ENCODE results near the gene ETNK1. TPM values are rescaled to one million over a fixed set of nuclear protein-coding genes. Genes with fewer than 3 reads are reported as not detected.
"Not testable (repeated sequence)": the region's sequence is repeated elsewhere in the genome, so short reads cannot be mapped to it uniquely, and the experiment has no call there.

Gene ETNK1
- polyA plus RNA-seq, 1 experiment: 6.7 TPM

DNA sequence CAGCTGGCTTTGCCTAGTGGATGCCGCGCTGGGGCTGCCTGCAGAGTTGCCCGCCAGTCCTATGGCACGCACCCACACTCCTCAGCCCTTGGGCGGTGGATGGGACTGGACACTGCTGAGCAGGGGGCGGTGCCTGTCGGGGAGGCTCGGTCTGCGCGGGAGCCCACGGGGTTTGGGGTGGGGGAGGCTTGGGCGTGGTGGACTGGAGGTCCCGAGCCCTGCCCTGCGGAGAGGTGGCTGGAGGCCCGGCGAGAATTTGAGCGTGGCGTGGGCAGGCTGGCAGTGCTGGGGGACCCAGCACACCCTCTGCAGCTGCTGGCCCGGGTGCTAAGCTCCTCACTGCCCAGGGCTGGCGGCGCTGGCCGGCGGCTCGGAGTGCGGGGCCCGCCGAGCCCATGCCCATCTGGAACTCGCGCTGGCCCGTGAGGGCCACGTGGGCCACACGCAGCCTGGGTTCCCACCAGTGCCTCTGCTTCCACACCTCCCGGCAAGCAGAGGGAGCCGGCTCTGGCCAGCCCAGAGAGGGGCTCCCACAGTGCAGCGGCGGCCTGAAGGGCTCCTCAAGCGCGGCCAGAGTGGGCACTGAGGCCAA, 68.1 kb downstream of the ETNK1 start:
- Histone ChIP-seq H3K36me3 (ENCODE audit: control insufficient read depth, insufficient read depth, low read length) (no peaks in the 10 kb centered on the region), H3K4me3 (ENCODE audit: low read depth, low read length) (no peak overlapping the region), H3K27me3 (ENCODE audit: control insufficient read depth, insufficient read depth, low read length) (no peaks in the 10 kb centered on the region)
- TF ChIP-seq CTCF (IDR thresholded peaks at IDR 0.05; ENCODE audit: insufficient read depth, low read depth, low read length): no peak
- no peak for DNase-seq (ENCODE audit: low read depth)
- ChIA-PET CTCF (interaction anchor here (1.0 to 1.3 kb wide), 2 partner anchors 22 to 233 kb away, joined by 3 read pairs; no protein-coding TSS in a partner anchor), POLR2A (no interaction called here)

- POLR2A ChIA-PET: no interaction called here
- H3K4me3 ChIP-seq (ENCODE audit: low read depth, low read length): no peak overlapping the region
- CTCF ChIA-PET: interaction anchor here (1.5 kb wide), 1 partner anchor 14 kb away, joined by 4 read pairs; no protein-coding TSS in a partner anchor
- H3K27me3 ChIP-seq (ENCODE audit: control insufficient read depth, insufficient read depth, low read length): no peaks in the 10 kb centered on the region
- DNase-seq (ENCODE audit: low read depth): no peak
- H3K36me3 ChIP-seq (ENCODE audit: control insufficient read depth, insufficient read depth, low read length): no peaks in the 10 kb centered on the region
- no peak for TF ChIP-seq CTCF (IDR thresholded peaks at IDR 0.05; ENCODE audit: insufficient read depth, low read depth, low read length)
Measured at GRCh38 chr12:22698576-22698975, 73.6 kb downstream of the ETNK1 start.

DNA sequence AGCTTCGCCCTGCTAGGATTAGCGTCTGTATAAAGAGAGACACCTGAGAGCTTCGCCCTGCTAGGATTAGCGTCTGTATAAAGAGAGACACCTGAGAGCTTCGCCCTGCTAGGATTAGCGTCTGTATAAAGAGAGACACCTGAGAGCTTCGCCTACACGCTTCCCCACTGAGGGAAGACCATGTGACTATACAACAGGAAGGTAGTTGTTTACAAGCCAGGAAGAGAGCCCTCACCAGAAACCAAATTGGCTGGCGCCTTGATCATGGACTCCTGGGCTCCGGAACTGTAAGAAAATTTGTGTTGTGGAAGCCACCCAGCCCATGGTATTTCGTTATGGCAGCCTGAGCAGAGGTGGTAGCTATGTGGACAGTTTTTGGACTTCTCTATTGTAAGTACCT, 74.7 kb downstream of the ETNK1 start:
- CTCF ChIA-PET: interaction anchor here (1.5 kb wide), 1 partner anchor 15 kb away, joined by 4 read pairs; no protein-coding TSS in a partner anchor
- H3K27me3 ChIP-seq (ENCODE audit: control insufficient read depth, insufficient read depth, low read length); DNase-seq (ENCODE audit: low read depth); H3K36me3 ChIP-seq (ENCODE audit: control insufficient read depth, insufficient read depth, low read length); POLR2A ChIA-PET; H3K4me3 ChIP-seq (ENCODE audit: low read depth, low read length): not testable (repeated sequence)

DNA sequence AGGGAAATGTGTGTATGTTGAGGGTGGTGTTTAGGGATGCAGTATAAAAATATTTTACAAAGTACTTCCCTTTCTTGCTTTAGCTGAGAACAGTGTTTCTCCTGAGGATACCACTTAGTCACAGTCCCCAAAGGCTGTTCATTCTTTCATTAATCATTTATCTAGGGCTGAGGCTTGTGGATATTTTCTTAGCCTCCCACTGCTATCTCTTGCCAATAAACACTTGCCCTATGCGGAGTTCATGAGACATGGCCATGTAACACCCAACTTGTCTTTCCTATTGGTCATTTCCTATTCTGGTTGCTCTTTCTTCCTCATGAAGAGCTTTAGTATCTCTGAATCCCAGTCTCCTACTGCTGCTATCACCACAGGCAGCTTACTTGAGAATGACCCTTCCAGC, 75.1 kb downstream of the ETNK1 start:
- Histone ChIP-seq H3K36me3 (ENCODE audit: control insufficient read depth, insufficient read depth, low read length) (no peaks in the 10 kb centered on the region), H3K4me3 (ENCODE audit: low read depth, low read length) (no peak overlapping the region), H3K27me3 (ENCODE audit: control insufficient read depth, insufficient read depth, low read length) (no peaks in the 10 kb centered on the region)
- TF ChIP-seq CTCF (IDR thresholded peaks at IDR 0.05; ENCODE audit: insufficient read depth, low read depth, low read length): no peak
- DNase-seq (ENCODE audit: low read depth): no peak
- POLR2A ChIA-PET: no interaction called here
- CTCF ChIA-PET: interaction anchor here (1.5 kb wide), 1 partner anchor 15 kb away, joined by 4 read pairs; no protein-coding TSS in a partner anchor

DNA sequence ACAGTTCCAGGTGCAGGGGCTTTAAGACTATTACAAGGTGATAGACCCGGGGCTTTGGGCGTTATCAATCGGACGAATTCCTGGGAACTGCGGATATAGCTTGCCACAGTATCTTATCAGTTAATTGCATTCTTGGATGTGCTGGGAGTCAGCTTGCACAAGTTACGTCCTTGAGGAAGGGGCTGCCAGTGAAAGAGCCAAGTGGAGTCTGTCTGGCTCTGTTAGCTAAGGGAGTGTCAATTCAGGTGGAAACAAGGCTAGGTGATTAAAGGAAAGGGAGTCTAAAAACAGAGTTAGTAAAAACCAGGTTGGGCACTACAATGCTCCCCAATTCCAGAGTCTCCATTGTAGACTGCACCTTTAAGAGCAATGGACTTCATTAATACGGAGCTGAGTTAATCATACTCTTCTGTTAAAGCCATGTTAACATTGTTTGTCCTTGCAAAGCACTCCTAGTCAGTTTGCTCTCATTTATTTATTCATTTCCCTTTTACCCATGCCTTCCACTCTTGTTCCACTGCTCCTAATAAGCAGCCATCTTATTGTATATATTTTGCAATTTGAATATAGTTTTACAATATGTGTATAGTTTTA, 76.3 kb downstream of the ETNK1 start:
- H3K27me3 ChIP-seq (ENCODE audit: control insufficient read depth, insufficient read depth, low read length); H3K36me3 ChIP-seq (ENCODE audit: control insufficient read depth, insufficient read depth, low read length); CTCF ChIA-PET; H3K4me3 ChIP-seq (ENCODE audit: low read depth, low read length); DNase-seq (ENCODE audit: low read depth); POLR2A ChIA-PET: not testable (repeated sequence)

DNA sequence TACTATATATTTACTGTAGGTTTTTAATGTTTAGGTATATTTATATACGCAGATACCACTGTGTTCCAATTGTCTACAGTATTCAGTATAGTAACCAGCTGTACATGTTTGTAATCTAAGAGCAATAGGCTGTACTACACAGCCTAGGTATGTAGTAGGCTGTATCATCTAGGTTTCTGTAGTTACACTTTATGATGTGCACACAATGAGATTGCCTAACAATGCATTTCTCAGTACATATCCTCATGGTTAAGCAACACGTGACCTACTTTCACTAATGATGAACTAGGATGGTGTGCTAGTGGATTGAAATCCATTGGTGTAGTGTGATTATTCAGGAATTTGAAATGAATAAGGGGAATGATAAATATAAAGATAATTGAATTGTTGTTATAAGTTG, 77.7 kb downstream of the ETNK1 start:
- Histone ChIP-seq H3K36me3 (ENCODE audit: control insufficient read depth, insufficient read depth, low read length) (no peaks in the 10 kb centered on the region), H3K4me3 (ENCODE audit: low read depth, low read length) (no peak overlapping the region), H3K27me3 (ENCODE audit: control insufficient read depth, insufficient read depth, low read length) (no peaks in the 10 kb centered on the region)
- no peak for DNase-seq (ENCODE audit: low read depth)
- CTCF ChIA-PET: no interaction called here
- POLR2A ChIA-PET: no interaction called here
- no peak for TF ChIP-seq CTCF (IDR thresholded peaks at IDR 0.05; ENCODE audit: insufficient read depth, low read depth, low read length)
